ENCODE results near the gene STX4. TPM values are rescaled to one million over a fixed set of nuclear protein-coding genes. Genes with fewer than 3 reads are reported as not detected.

STX4 gene
- total and polyA plus RNA-seq, 2 donors from 2014 or later: 60.6 to 61.2 TPM

GRCh38 chr16:31085411-31085810 is 52.1 kb downstream of the STX4 start:
- DNase-seq (no peak), FAIRE-seq (no peak)
- no peak for TF ChIP-seq CTCF (IDR thresholded peaks at IDR 0.05; ENCODE audit: borderline replicate concordance, extremely low read depth, insufficient read depth)
- Histone ChIP-seq H3K36me3 (ENCODE audit: control insufficient read depth in 2 of 3, insufficient read depth in 3 of 3, low read length in 3 of 3) (peaks cover under 1 to 4% (median 3%) of the 10 kb centered on the region in 3 donors), H3K4me3 (ENCODE audit: low read length in 3 of 3) (no peak overlapping the region), H3K27ac (ENCODE audit: low read depth in 2 of 2, low read length in 2 of 2) (no peak overlapping the region), H3K4me1 (ENCODE audit: control insufficient read depth in 2 of 3, insufficient read depth in 2 of 3, low read depth in 1 of 3, low read length in 3 of 3) (no peaks in the 10 kb centered on the region), H3K9me3 (ENCODE audit: control insufficient read depth in 2 of 3, insufficient read depth in 1 of 3, low read length in 3 of 3) (no peaks in the 10 kb centered on the region), H3K9ac (ENCODE audit: low read length in 3 of 3) (no peak overlapping the region), H3K27me3 (ENCODE audit: control insufficient read depth, insufficient read depth, low read length) (no peaks in the 10 kb centered on the region)
- intact Hi-C loops (cut with DNase I): no loop called here

- H3K36me3 ChIP-seq (ENCODE audit: control insufficient read depth in 2 of 3, insufficient read depth in 3 of 3, low read length in 3 of 3): peaks cover 0 to 7% (median 4%) of the 10 kb centered on the region in 3 donors
- no peaks in the 10 kb centered on the region for H3K4me1 ChIP-seq (ENCODE audit: control insufficient read depth in 2 of 3, insufficient read depth in 2 of 3, low read depth in 1 of 3, low read length in 3 of 3)
- DNase-seq: no peak
- H3K27ac ChIP-seq (ENCODE audit: low read depth in 2 of 2, low read length in 2 of 2): no peak overlapping the region
- H3K4me3 ChIP-seq (ENCODE audit: low read length in 3 of 3): no peak overlapping the region
- TF ChIP-seq CTCF (IDR thresholded peaks at IDR 0.05; ENCODE audit: borderline replicate concordance, extremely low read depth, insufficient read depth): no peak
- no peaks in the 10 kb centered on the region for H3K27me3 ChIP-seq (ENCODE audit: control insufficient read depth, insufficient read depth, low read length)
- FAIRE-seq: no peak
- no peak overlapping the region for H3K9ac ChIP-seq (ENCODE audit: low read length in 3 of 3)
- intact Hi-C loops (cut with DNase I): no loop called here
- no peaks in the 10 kb centered on the region for H3K9me3 ChIP-seq (ENCODE audit: control insufficient read depth in 2 of 3, insufficient read depth in 1 of 3, low read length in 3 of 3)
Measured at GRCh38 chr16:31085873-31086628, 52.7 kb downstream of the STX4 start.

GRCh38 chr16:31086629-31086906 is 53.2 kb downstream of the STX4 start:
- Histone ChIP-seq H3K4me3 (ENCODE audit: low read length in 3 of 3) (no peak overlapping the region), H3K4me1 (ENCODE audit: control insufficient read depth in 2 of 3, insufficient read depth in 2 of 3, low read depth in 1 of 3, low read length in 3 of 3) (no peaks in the 10 kb centered on the region), H3K36me3 (ENCODE audit: control insufficient read depth in 2 of 3, insufficient read depth in 3 of 3, low read length in 3 of 3) (peaks cover 0 to 11% (median 4%) of the 10 kb centered on the region in 3 donors), H3K9ac (ENCODE audit: low read length in 3 of 3) (no peak overlapping the region), H3K27ac (ENCODE audit: low read depth in 2 of 2, low read length in 2 of 2) (no peak overlapping the region), H3K27me3 (ENCODE audit: control insufficient read depth, insufficient read depth, low read length) (no peaks in the 10 kb centered on the region), H3K9me3 (ENCODE audit: control insufficient read depth in 2 of 3, insufficient read depth in 1 of 3, low read length in 3 of 3) (no peaks in the 10 kb centered on the region)
- no peak for FAIRE-seq
- no peak for DNase-seq
- intact Hi-C loops (cut with DNase I): no loop called here
- no peak for TF ChIP-seq CTCF (IDR thresholded peaks at IDR 0.05; ENCODE audit: borderline replicate concordance, extremely low read depth, insufficient read depth)

- Histone ChIP-seq H3K4me3 (ENCODE audit: low read length in 3 of 3) (no peak overlapping the region), H3K4me1 (ENCODE audit: control insufficient read depth in 2 of 3, insufficient read depth in 2 of 3, low read depth in 1 of 3, low read length in 3 of 3) (no peaks in the 10 kb centered on the region), H3K36me3 (ENCODE audit: control insufficient read depth in 2 of 3, insufficient read depth in 3 of 3, low read length in 3 of 3) (peaks cover 0 to 11% (median 4%) of the 10 kb centered on the region in 3 donors), H3K9ac (ENCODE audit: low read length in 3 of 3) (no peak overlapping the region), H3K27ac (ENCODE audit: low read depth in 2 of 2, low read length in 2 of 2) (no peak overlapping the region), H3K27me3 (ENCODE audit: control insufficient read depth, insufficient read depth, low read length) (no peaks in the 10 kb centered on the region), H3K9me3 (ENCODE audit: control insufficient read depth in 2 of 3, insufficient read depth in 1 of 3, low read length in 3 of 3) (no peaks in the 10 kb centered on the region)
- DNase-seq: no peak
- FAIRE-seq: no peak
- no peak for TF ChIP-seq CTCF (IDR thresholded peaks at IDR 0.05; ENCODE audit: borderline replicate concordance, extremely low read depth, insufficient read depth)
- intact Hi-C loops (cut with DNase I): no loop called here
Measured at GRCh38 chr16:31087481-31087880, 54.1 kb downstream of the STX4 start.
